ENCODE results near the gene RGS17. TPM values are rescaled to one million over a fixed set of nuclear protein-coding genes. Genes with fewer than 3 reads are reported as not detected.

The RGS17 gene
- total RNA-seq, 2 donors from 2014 or later = not detected

- no peak overlapping the region for H3K4me3 Mint-ChIP-seq
- no peak for ATAC-seq
- DNase-seq = no peak
- peaks cover 3% of the 10 kb centered on the region for H3K36me3 Mint-ChIP-seq (ENCODE audit: low read depth)
- no peak overlapping the region for H3K27ac Mint-ChIP-seq
- H3K27me3 Mint-ChIP-seq = peaks cover 49% of the 10 kb centered on the region
- H3K9me3 ChIP-seq (ENCODE audit: control insufficient read depth, low read length, poor library complexity, severe bottlenecking) = no peaks in the 10 kb centered on the region
- no peaks in the 10 kb centered on the region for H3K4me1 Mint-ChIP-seq
Measured at GRCh38 chr6:153031335-153031955, 99.6 kb downstream of the RGS17 start.

DNA sequence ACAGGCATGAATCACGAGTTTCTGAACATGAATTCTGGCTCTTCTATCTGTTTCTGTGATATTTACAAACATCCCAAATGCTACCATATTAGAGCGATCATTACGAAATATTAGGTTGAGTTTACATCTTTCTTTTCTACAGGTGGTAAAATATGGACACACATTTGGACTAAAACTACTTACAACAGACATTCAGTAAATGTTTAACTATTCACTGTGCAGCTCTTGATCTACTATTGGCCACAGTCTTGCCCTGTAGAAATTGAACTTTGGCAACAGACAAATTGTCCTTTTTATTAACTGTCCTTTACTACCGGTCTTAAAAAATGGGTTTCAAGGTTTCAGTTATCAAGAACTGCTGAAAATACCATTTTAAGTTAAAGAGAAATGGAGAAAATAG lies 102.1 kb downstream of the RGS17 start:
- Mint-ChIP-seq H3K27me3 (peaks cover 54% of the 10 kb centered on the region), H3K4me1 (peaks cover 5% of the 10 kb centered on the region), H3K36me3 (ENCODE audit: low read depth) (peaks cover 5% of the 10 kb centered on the region), H3K27ac (no peak overlapping the region), H3K4me3 (no peak overlapping the region)
- no peaks in the 10 kb centered on the region for H3K9me3 ChIP-seq (ENCODE audit: control insufficient read depth, low read length, poor library complexity, severe bottlenecking)
- no peak for ATAC-seq
- no peak for DNase-seq

GRCh38 chr6:153028286-153028685 lies 102.8 kb downstream of the RGS17 start:
- H3K27ac Mint-ChIP-seq = no peak overlapping the region
- H3K4me1 Mint-ChIP-seq = peaks cover 7% of the 10 kb centered on the region
- H3K4me3 Mint-ChIP-seq = no peak overlapping the region
- H3K36me3 Mint-ChIP-seq (ENCODE audit: low read depth) = peaks cover 5% of the 10 kb centered on the region
- no peaks in the 10 kb centered on the region for H3K9me3 ChIP-seq (ENCODE audit: control insufficient read depth, low read length, poor library complexity, severe bottlenecking)
- no peak for ATAC-seq
- no peak for DNase-seq
- peaks cover 56% of the 10 kb centered on the region for H3K27me3 Mint-ChIP-seq

- H3K27ac Mint-ChIP-seq = no peak overlapping the region
Measured at GRCh38 chr6:153027480-153027879, 103.6 kb downstream of the RGS17 start.

DNA sequence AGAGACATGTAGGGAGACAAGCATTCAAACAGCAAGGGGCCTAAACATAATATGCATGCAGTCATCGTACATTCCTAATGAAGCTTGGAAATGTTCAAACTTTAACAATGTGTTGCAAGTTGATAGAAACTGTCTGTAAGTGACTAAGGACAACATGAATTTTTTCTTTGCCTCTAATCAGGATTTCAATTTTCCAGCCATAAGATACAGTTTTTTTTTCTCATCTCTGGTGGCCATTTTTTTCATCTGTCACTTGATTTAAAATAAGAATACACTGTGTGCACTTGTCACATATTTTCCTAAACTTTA lies 106.4 kb downstream of the RGS17 start:
- H3K36me3 Mint-ChIP-seq (ENCODE audit: low read depth) = peaks cover 2% of the 10 kb centered on the region
- peaks cover 35% of the 10 kb centered on the region for H3K27me3 Mint-ChIP-seq
- H3K4me1 Mint-ChIP-seq = peaks cover 7% of the 10 kb centered on the region
- no peak overlapping the region for H3K4me3 Mint-ChIP-seq
- no peak overlapping the region for H3K27ac Mint-ChIP-seq
- ATAC-seq (peak; percentile 8), DNase-seq (no peak)
- no peaks in the 10 kb centered on the region for H3K9me3 ChIP-seq (ENCODE audit: control insufficient read depth, low read length, poor library complexity, severe bottlenecking)

More at GRCh38 chr6:153027480-153027879, 103.6 kb downstream of the RGS17 start:
- Mint-ChIP-seq H3K36me3 (ENCODE audit: low read depth) (peaks cover 5% of the 10 kb centered on the region), H3K4me3 (no peak overlapping the region), H3K27me3 (peaks cover 56% of the 10 kb centered on the region), H3K4me1 (peaks cover 7% of the 10 kb centered on the region)
- ATAC-seq = no peak
- DNase-seq = no peak
- H3K9me3 ChIP-seq (ENCODE audit: control insufficient read depth, low read length, poor library complexity, severe bottlenecking) = no peaks in the 10 kb centered on the region

- Mint-ChIP-seq H3K27me3 (peaks cover 35% of the 10 kb centered on the region), H3K4me3 (no peak overlapping the region), H3K36me3 (ENCODE audit: low read depth) (peaks cover 2% of the 10 kb centered on the region), H3K27ac (no peak overlapping the region), H3K4me1 (peaks cover 7% of the 10 kb centered on the region)
- peak in 1 of 3 donors; percentile 8 for DNase-seq
- no peaks in the 10 kb centered on the region for H3K9me3 ChIP-seq (ENCODE audit: control insufficient read depth, low read length, poor library complexity, severe bottlenecking)
- peak; percentile 89 for ATAC-seq
Measured at GRCh38 chr6:153023977-153024708, 106.9 kb downstream of the RGS17 start.

DNA sequence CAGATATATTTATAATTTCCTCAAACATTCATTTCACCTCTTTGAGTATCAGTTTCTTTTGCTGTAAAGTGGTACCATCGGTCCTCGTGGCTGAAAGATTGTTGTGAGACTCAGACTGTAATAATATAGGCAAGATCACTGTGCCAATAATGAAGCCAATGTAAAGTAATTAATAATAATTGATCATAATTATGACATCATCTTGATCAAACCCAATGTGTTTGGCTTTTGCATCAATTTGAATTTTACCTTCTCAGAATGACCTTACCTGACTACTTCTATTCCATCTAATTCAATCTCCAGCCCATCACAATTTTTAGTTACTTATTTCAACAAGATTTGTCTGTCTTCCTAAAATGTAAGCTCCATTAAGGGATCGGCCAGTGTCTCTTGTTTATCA lies 112.7 kb downstream of the RGS17 start:
- no peaks in the 10 kb centered on the region for H3K9me3 ChIP-seq (ENCODE audit: control insufficient read depth, low read length, poor library complexity, severe bottlenecking)
- no peak overlapping the region for H3K4me3 Mint-ChIP-seq
- peaks cover 34% of the 10 kb centered on the region for H3K27me3 Mint-ChIP-seq
- DNase-seq (no peak), ATAC-seq (no peak)
- no peak overlapping the region for H3K27ac Mint-ChIP-seq
- H3K36me3 Mint-ChIP-seq (ENCODE audit: low read depth) = peaks cover 6% of the 10 kb centered on the region
- no peaks in the 10 kb centered on the region for H3K4me1 Mint-ChIP-seq

- ATAC-seq (no peak), DNase-seq (no peak)
- Mint-ChIP-seq H3K4me1 (no peaks in the 10 kb centered on the region), H3K27ac (no peak overlapping the region), H3K4me3 (no peak overlapping the region), H3K27me3 (peaks cover 36% of the 10 kb centered on the region), H3K36me3 (ENCODE audit: low read depth) (peaks cover 6% of the 10 kb centered on the region)
- H3K9me3 ChIP-seq (ENCODE audit: control insufficient read depth, low read length, poor library complexity, severe bottlenecking) = no peaks in the 10 kb centered on the region
Measured at GRCh38 chr6:153016846-153017245, 114.2 kb downstream of the RGS17 start.

DNA sequence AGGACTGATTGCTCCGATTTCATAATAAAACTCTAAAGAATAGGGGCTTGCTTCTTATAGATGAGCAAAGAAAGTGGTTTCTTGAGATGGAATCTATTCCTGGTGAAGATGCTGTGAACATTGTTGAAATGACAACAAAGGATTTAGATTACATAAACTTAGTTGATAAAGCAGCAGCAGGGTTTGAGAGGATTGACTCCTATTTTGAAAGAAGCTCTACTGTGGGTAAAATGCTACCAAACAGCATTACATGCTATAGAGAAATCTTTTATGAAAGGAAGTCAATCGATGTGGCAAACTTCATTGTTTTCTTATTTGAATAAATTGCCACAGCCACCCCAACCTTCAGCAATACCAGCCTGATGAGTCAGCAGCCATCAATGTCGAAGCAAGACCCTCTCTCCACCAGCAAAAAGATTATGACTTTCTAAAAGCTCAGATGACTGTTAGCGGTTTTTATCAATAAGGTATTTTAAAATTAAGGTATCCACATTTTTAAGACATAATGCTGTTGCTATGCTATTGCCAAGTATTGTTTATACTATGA lies 115.9 kb downstream of the RGS17 start:
- no peaks in the 10 kb centered on the region for H3K9me3 ChIP-seq (ENCODE audit: control insufficient read depth, low read length, poor library complexity, severe bottlenecking)
- ATAC-seq (no peak), DNase-seq (no peak)
- no peak overlapping the region for H3K4me3 Mint-ChIP-seq
- peaks cover 36% of the 10 kb centered on the region for H3K27me3 Mint-ChIP-seq
- no peak overlapping the region for H3K27ac Mint-ChIP-seq
- H3K4me1 Mint-ChIP-seq = no peaks in the 10 kb centered on the region
- H3K36me3 Mint-ChIP-seq (ENCODE audit: low read depth) = peaks cover 6% of the 10 kb centered on the region

GRCh38 chr6:153013438-153013837 lies 117.6 kb downstream of the RGS17 start:
- Mint-ChIP-seq H3K36me3 (ENCODE audit: low read depth) (peaks cover 5% of the 10 kb centered on the region), H3K4me1 (no peaks in the 10 kb centered on the region), H3K27me3 (peaks cover 31% of the 10 kb centered on the region), H3K27ac (no peak overlapping the region), H3K4me3 (no peak overlapping the region)
- ATAC-seq (no peak), DNase-seq (no peak)
- H3K9me3 ChIP-seq (ENCODE audit: control insufficient read depth, low read length, poor library complexity, severe bottlenecking) = no peaks in the 10 kb centered on the region

GRCh38 chr6:153012856-153013255 lies 118.2 kb downstream of the RGS17 start:
- peaks cover 2% of the 10 kb centered on the region for H3K36me3 Mint-ChIP-seq (ENCODE audit: low read depth)
- no peaks in the 10 kb centered on the region for H3K4me1 Mint-ChIP-seq
- ATAC-seq (no peak), DNase-seq (no peak)
- no peak overlapping the region for H3K27ac Mint-ChIP-seq
- no peak overlapping the region for H3K4me3 Mint-ChIP-seq
- no peaks in the 10 kb centered on the region for H3K9me3 ChIP-seq (ENCODE audit: control insufficient read depth, low read length, poor library complexity, severe bottlenecking)
- peaks cover 25% of the 10 kb centered on the region for H3K27me3 Mint-ChIP-seq

DNA sequence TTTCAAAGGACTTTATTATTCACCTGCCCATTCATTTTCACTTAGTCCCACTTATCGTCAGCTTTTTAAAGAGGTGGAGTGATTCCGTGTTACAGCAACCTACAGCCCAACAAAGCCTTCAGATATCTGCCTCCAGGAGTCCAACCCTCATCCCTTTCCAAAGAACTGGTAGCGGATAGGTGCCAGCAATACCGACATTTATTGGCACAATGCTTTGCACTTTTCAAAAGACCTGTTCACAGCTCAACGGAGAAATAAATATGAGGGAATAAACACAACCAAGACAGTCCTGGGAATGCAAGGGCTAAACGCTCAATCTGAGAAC lies 127.8 kb downstream of the RGS17 start:
- Mint-ChIP-seq H3K4me1 (peaks cover 35% of the 10 kb centered on the region), H3K27me3 (no peaks in the 10 kb centered on the region), H3K36me3 (ENCODE audit: low read depth) (no peaks in the 10 kb centered on the region), H3K27ac (peak overlapping the region; percentile 94), H3K4me3 (peak overlapping the region; percentile 95)
- ATAC-seq (peak; percentile 18), DNase-seq (no peak)
- no peaks in the 10 kb centered on the region for H3K9me3 ChIP-seq (ENCODE audit: control insufficient read depth, low read length, poor library complexity, severe bottlenecking)

DNA sequence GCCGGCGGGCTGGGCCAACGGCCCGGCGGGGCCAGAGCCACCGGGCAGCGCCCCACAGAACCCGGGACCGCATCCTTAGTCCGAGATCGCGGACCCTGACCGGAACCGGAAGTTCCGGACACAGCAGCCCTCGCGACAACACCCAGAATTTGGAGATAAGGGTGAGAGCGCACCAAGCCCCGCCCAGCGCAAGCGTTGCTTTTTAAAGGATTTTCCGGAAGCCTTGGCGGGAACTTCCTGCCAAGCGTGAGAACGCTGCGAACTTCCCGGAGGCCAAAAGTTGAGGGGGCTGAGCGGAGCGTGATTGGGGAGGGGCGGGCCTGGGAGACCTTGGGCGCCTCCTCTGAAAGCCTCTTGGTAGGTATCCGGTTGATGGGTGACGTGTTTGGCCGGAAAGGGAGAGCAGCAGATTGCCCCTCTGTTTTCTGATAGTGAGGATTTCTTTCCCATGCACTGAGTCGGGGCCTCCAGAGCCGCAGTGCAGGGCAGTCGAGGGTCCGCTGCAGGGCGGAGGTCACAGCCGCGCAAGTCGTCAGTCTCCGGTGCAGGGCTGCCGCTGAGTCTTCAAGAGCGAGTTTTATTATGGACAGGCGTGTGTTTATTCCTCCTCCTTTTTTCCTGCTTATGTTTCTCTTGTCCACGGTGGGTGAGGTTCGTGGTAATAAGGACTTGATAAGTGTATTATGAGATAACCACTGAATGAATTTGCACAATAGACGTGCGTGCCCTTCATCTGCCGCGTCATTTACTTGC lies 128.3 kb downstream of the RGS17 start, which contains the start of gene MTRF1L:
Gene MTRF1L, minus strand, starts transcription at position 97 of the 753 bp plus-strand sequence. Its CDS starts 24 bp downstream, at position 73.
- Mint-ChIP-seq H3K36me3 (ENCODE audit: low read depth) (no peaks in the 10 kb centered on the region), H3K4me1 (peaks cover 35% of the 10 kb centered on the region), H3K4me3 (peak within 1 kb of the TSS; percentile 95), H3K27me3 (no peaks in the 10 kb centered on the region), H3K27ac (peak within 1 kb of the TSS; percentile 94)
- H3K9me3 ChIP-seq (ENCODE audit: control insufficient read depth, low read length, poor library complexity, severe bottlenecking) = no peaks in the 10 kb centered on the region
- peak; percentile 58 to 77 (median 68) for DNase-seq
- peak; percentile 86 for ATAC-seq

All from T-helper 17 cell (primary cell).